ENCODE results near the gene FARP1.

- TF ChIP-seq POLR2A (IDR thresholded peaks at IDR 0.05) (no peak), POLR2AphosphoS5 (IDR thresholded peaks at IDR 0.05) (no peak)
- TF ChIP-seq, protein P1, sequence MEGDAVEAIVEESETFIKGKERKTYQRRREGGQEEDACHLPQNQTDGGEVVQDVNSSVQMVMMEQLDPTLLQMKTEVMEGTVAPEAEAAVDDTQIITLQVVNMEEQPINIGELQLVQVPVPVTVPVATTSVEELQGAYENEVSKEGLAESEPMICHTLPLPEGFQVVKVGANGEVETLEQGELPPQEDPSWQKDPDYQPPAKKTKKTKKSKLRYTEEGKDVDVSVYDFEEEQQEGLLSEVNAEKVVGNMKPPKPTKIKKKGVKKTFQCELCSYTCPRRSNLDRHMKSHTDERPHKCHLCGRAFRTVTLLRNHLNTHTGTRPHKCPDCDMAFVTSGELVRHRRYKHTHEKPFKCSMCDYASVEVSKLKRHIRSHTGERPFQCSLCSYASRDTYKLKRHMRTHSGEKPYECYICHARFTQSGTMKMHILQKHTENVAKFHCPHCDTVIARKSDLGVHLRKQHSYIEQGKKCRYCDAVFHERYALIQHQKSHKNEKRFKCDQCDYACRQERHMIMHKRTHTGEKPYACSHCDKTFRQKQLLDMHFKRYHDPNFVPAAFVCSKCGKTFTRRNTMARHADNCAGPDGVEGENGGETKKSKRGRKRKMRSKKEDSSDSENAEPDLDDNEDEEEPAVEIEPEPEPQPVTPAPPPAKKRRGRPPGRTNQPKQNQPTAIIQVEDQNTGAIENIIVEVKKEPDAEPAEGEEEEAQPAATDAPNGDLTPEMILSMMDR (IDR thresholded peaks at IDR 0.05), result no peak
These were observed 205.7 kb downstream of the FARP1 start for GRCh38 chr13:98348466-98349200.

Data from suprapubic skin (tissue), 4 donors.